PC-9 (cell line): Measurements from ENCODE around the gene NLRC3. TPM values are rescaled to one million over a fixed set of nuclear protein-coding genes. Genes with fewer than 3 reads are reported as not detected.

Source experiments
- BruUV-seq: library from RNA; stranded (reverse); fragments of 400-500 nt; replicated peaks from 2 replicates; lab custom pipeline; 2021; lab: Mats Ljungman, UMichigan
- CTCF ChIA-PET: fragments of 300-600 bp; sonication (Branson Sonifier 250); formaldehyde crosslinking; loops from one replicate; lab custom pipeline; 2022; ENCODE audit warnings: antibody characterized with exemption; lab: Charles Lee
- POLR2A ChIA-PET: fragments of 300-600 bp; sonication (Branson Sonifier 250); formaldehyde crosslinking; loops from one replicate; lab custom pipeline; 2022; ENCODE audit warnings: antibody characterized with exemption; ENCODE audit not compliant: unreplicated experiment; lab: Charles Lee
- DNase-seq, 2 experiments: peaks; one replicate each; pipeline versions ENCODE4 v3.0.0 to v3.0.0-alpha.2; 2015 to 2022; ENCODE audit warnings: mixed read lengths in 1 of 2
- H2AFZ ChIP-seq: fragments of 200-600 bp; sonication (generic); 2 replicates; pipeline ENCODE4 v1.8.1; 2017; ENCODE audit warnings: antibody characterized with exemption
- H3F3A ChIP-seq: fragments of 200-600 bp; sonication (generic); 2 replicates; pipeline ENCODE4 v1.8.1; 2017; ENCODE audit warnings: antibody characterized with exemption, mild to moderate bottlenecking, low read depth; ENCODE audit not compliant: insufficient read depth
- H3K27ac ChIP-seq: fragments of 200-600 bp; sonication (generic); 2 replicates; pipeline ENCODE4 v1.6.1; 2016; ENCODE audit warnings: mixed run types
- H3K27me3 ChIP-seq: fragments of 200-600 bp; sonication (generic); 2 replicates; pipeline ENCODE4 v1.6.1; 2016; ENCODE audit warnings: low read depth, mixed run types; ENCODE audit not compliant: insufficient read depth
- H3K36me3 ChIP-seq: fragments of 200-600 bp; sonication (generic); 2 replicates; pipeline ENCODE4 v1.6.1; 2016; ENCODE audit warnings: low read depth, mixed run types
- H3K4me1 ChIP-seq: fragments of 200-600 bp; sonication (generic); replicated peaks from 2 replicates; pipeline ENCODE4 v1.6.1; 2016; ENCODE audit warnings: mixed run types; ENCODE audit not compliant: insufficient read depth
- H3K4me2 ChIP-seq: fragments of 200-600 bp; sonication (generic); 2 replicates; pipeline ENCODE4 v1.6.1; 2017; ENCODE audit warnings: mixed run types
- H3K4me3 ChIP-seq: fragments of 200-600 bp; sonication (generic); 2 replicates; pipeline ENCODE4 v1.6.1; 2016; ENCODE audit warnings: mixed run types
- H3K79me2 ChIP-seq: fragments of 200-600 bp; sonication (generic); 2 replicates; pipeline ENCODE4 v1.6.1; 2017; ENCODE audit warnings: low read depth, mixed run types
- H3K9me2 ChIP-seq: fragments of 200-600 bp; sonication (generic); 2 replicates; pipeline ENCODE4 v1.8.1; 2017; ENCODE audit warnings: mild to moderate bottlenecking; ENCODE audit not compliant: insufficient read depth
- H3K9me3 ChIP-seq: fragments of 200-600 bp; sonication (generic); 2 replicates; pipeline ENCODE4 v1.8.1; 2016; ENCODE audit warnings: low read depth; ENCODE audit not compliant: insufficient read depth
- H4K20me1 ChIP-seq: fragments of 200-600 bp; sonication (generic); 2 replicates; pipeline ENCODE4 v1.8.1; 2017; ENCODE audit not compliant: insufficient read depth
- CTCF ChIP-seq: fragments of 200-600 bp; sonication (generic); conservative IDR thresholded peaks from 2 replicates; pipeline ENCODE4 v1.6.1; 2017; ENCODE audit warnings: mixed run types, antibody characterized with exemption, mild to moderate bottlenecking, moderate library complexity
- EZH2 ChIP-seq: fragments of 200-600 bp; sonication (generic); IDR thresholded peaks from 2 replicates; pipeline ENCODE4 v1.8.0; 2017; ENCODE audit warnings: antibody characterized with exemption, low read depth
- intact Hi-C: fragments of 100-400 bp; cut with micrococcal nuclease; formaldehyde crosslinking; loops from one replicate; pipeline ENCODE4 v1.10.0; 2022; ENCODE audit not compliant: unreplicated experiment
- total RNA-seq: library from RNA; stranded (reverse); gene quantifications from 2 replicates; pipeline ENCODE4 v1.2.3, GENCODE V29; 2021

The NLRC3 gene
- total RNA-seq, 1 experiment from 2014 or later: not detected

DNA sequence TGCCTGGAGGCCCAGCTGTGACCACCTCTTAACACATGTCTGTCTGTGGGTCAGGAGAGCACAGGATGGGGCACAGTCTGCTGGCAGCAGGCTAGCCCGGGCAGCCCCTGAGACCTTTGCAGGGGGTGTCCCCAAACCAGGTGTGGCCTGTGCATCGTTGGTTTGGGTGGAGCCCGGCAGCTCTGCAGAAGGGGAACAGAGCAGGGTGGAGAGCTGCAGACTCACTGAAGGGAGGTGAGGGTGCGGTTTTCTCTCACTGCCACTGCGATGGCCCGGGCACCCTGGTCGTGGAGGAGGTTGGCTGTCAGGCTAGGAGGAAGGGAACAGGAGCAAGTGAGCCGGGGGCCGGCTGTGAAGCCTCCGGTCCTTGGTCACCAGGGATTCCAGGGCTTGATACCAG lies 28.8 kb downstream of the NLRC3 start:
- Histone ChIP-seq H3K4me3 (no peak overlapping the region), H2AFZ (no peak overlapping the region), H3K4me1 (no peaks in the 10 kb centered on the region), H3K4me2 (no peak overlapping the region), H3K9me2 (no peaks in the 10 kb centered on the region), H3K79me2 (no peaks in the 10 kb centered on the region), H3K9me3 (no peaks in the 10 kb centered on the region), H3K27me3 (peaks cover 19% of the 10 kb centered on the region), H3F3A (no peaks in the 10 kb centered on the region), H4K20me1 (no peaks in the 10 kb centered on the region), H3K27ac (no peak overlapping the region), H3K36me3 (no peaks in the 10 kb centered on the region)
- CTCF ChIA-PET: no interaction called here
- intact Hi-C loops: no loop called here
- TF ChIP-seq CTCF (no peak), EZH2 (no peak)
- DNase-seq: no peak
- POLR2A ChIA-PET: interaction anchor here (0.7 kb wide), 1 partner anchor 38 kb away, joined by 5 read pairs; no protein-coding TSS in a partner anchor
- no TSS peak for BruUV-seq

DNA sequence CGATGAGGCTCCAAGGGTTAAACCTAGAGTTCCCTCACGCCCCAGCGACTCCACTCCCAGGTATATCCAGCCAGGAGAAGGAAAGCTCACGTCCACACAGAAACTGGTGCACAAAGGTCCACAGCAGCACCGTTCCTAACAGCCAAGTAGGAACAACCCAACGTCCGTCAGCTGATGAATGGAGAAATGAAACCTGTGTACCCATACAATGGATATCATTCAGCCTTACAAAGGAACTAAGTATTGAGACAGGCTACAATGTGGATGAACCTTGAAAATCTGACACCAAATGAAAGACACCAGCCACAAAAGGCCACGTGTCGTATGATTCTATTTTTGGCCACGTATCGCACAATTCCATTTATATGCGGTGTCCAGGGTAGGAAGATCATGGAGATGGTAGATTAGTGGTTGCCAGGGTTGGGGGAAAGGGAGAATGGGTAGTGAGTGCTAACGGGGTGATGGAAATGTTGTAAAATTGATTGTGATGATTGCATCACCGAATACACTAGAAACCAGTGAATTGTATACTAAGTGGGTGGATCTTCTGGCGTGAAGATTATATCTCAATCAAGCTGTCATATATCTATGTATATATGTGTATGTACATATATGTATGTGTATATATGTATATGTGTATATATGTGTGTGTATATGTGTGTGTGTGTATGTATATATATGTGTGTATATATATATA lies 30.1 kb downstream of the NLRC3 start:
- H3K4me3 ChIP-seq: no peak overlapping the region
- POLR2A ChIA-PET: no interaction called here
- H3K4me2 ChIP-seq: no peak overlapping the region
- DNase-seq: no peak
- H3K27me3 ChIP-seq: peaks cover 8% of the 10 kb centered on the region
- no peaks in the 10 kb centered on the region for H4K20me1 ChIP-seq
- H3K79me2 ChIP-seq: no peaks in the 10 kb centered on the region
- BruUV-seq: no TSS peak
- CTCF ChIA-PET: no interaction called here
- no peak for TF ChIP-seq CTCF
- no peak for TF ChIP-seq EZH2
- no peaks in the 10 kb centered on the region for H3K4me1 ChIP-seq
- no peak overlapping the region for H3K27ac ChIP-seq
- no peak overlapping the region for H2AFZ ChIP-seq
- H3K9me2 ChIP-seq: no peaks in the 10 kb centered on the region
- no peaks in the 10 kb centered on the region for H3K9me3 ChIP-seq
- no peaks in the 10 kb centered on the region for H3K36me3 ChIP-seq
- intact Hi-C loops: no loop called here
- no peaks in the 10 kb centered on the region for H3F3A ChIP-seq

DNA sequence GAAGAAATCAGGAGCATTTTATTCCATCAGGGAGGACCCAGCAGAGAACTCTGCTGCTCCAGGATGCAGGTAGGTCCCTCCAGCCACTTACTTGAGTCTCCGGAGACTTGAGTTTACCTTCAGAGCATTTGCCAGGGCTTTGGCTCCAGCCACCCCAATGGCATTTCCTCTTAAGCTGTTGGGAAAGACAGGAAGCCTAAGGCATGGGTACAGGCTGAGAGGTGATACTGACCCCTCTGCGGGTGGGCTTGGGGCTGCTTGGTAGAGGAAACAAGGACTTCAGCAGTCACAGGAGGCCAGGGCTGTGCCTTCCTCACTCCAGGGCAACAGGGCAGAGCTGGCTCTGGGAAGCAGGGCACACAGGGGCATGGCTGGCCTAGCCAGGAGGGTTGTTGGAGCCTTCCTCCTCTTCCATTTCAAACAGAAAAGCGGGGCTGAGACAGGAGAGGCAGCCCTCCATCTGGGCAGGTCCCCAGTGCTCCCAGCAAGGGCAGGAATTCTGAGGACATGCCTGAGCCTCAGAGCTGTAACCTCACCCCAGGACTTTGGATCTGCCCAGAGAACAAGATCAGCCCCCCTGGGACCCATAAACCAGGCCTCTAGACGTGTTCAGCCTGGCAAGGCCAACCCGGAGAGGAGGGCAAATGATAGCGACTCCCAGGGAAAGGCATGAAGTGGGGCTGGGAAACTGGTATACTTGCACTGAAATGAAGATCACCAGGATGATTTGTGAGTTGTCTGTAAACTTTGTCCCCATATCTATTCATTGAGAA lies 34.4 kb downstream of the NLRC3 start:
- Histone ChIP-seq H3F3A (no peaks in the 10 kb centered on the region), H3K9me3 (no peaks in the 10 kb centered on the region), H3K27ac (no peak overlapping the region), H3K4me2 (no peak overlapping the region), H3K36me3 (no peaks in the 10 kb centered on the region), H3K4me3 (no peak overlapping the region), H3K4me1 (no peaks in the 10 kb centered on the region), H3K79me2 (no peaks in the 10 kb centered on the region), H4K20me1 (no peaks in the 10 kb centered on the region), H2AFZ (no peak overlapping the region), H3K27me3 (no peaks in the 10 kb centered on the region; the same call in 1 of the 2 replicates), H3K9me2 (no peaks in the 10 kb centered on the region)
- BruUV-seq: no TSS peak
- CTCF ChIA-PET: interaction anchor here (0.6 kb wide), 1 partner anchor 115 kb away, joined by 4 read pairs; no protein-coding TSS in a partner anchor
- intact Hi-C loops: no loop called here
- POLR2A ChIA-PET: interaction anchor here (0.6 kb wide), 1 partner anchor 157 kb away, joined by 9 read pairs; no protein-coding TSS in a partner anchor
- TF ChIP-seq EZH2 (no peak), CTCF (no peak)
- no peak for DNase-seq
